HG03378 (cell line): ENCODE results near the gene HEG1.
"Not testable (repeated sequence)": the region's sequence is repeated elsewhere in the genome, so short reads cannot be mapped to it uniquely, and the experiment has no call there.

Experiments used
- ATAC-seq: cut with Tn5 transposase; IDR thresholded peaks from one replicate; pipeline ENCODE4 v1.9.1; 2021; ENCODE audit warnings: mild to moderate bottlenecking, moderate library complexity; ENCODE audit not compliant: unreplicated experiment

Gene HEG1

GRCh38 chr3:125055913-125056745 lies at the start of gene HEG1:
HEG1 (minus strand) TSS chr3:125055997; CDS start chr3:125055890, 107 bp downstream.
- no peak for ATAC-seq

- ATAC-seq, result no peak
These were observed 49.3 kb upstream of the HEG1 start for GRCh38 chr3:125105116-125105515.

GRCh38 chr3:125104639-125105038 lies 48.8 kb upstream of the HEG1 start:
- no peak for ATAC-seq

- ATAC-seq, result no peak
These were observed 47.6 kb upstream of the HEG1 start for GRCh38 chr3:125103406-125103805.

GRCh38 chr3:125102470-125102869 lies 46.7 kb upstream of the HEG1 start:
- no peak for ATAC-seq

GRCh38 chr3:125098611-125099291 lies 43.0 kb upstream of the HEG1 start:
- ATAC-seq, result no peak

GRCh38 chr3:125090649-125091048 lies 34.9 kb upstream of the HEG1 start:
- ATAC-seq, result no peak

GRCh38 chr3:125087768-125088391 lies 32.1 kb upstream of the HEG1 start:
- no peak for ATAC-seq

- no peak for ATAC-seq
These were observed 29.4 kb upstream of the HEG1 start for GRCh38 chr3:125085166-125085565.

GRCh38 chr3:125083776-125084175 lies 28.0 kb upstream of the HEG1 start:
- ATAC-seq, result no peak

- ATAC-seq, result not testable (repeated sequence)
These were observed 26.5 kb upstream of the HEG1 start for GRCh38 chr3:125082339-125082738.

GRCh38 chr3:125080077-125080476 lies 24.3 kb upstream of the HEG1 start:
- ATAC-seq, result no peak

- ATAC-seq, result no peak
These were observed 23.9 kb upstream of the HEG1 start for GRCh38 chr3:125079675-125080045.

- no peak for ATAC-seq
These were observed 23.3 kb upstream of the HEG1 start for GRCh38 chr3:125078951-125079674.

GRCh38 chr3:125077864-125078263 lies 22.1 kb upstream of the HEG1 start:
- no peak for ATAC-seq

- ATAC-seq, result no peak
These were observed 20.7 kb upstream of the HEG1 start for GRCh38 chr3:125076464-125076863.

GRCh38 chr3:125075738-125076137 lies 19.9 kb upstream of the HEG1 start:
- ATAC-seq, result no peak

- ATAC-seq, result no peak
These were observed 17.7 kb upstream of the HEG1 start for GRCh38 chr3:125073390-125073905.

- ATAC-seq, result no peak
These were observed 17.1 kb upstream of the HEG1 start for GRCh38 chr3:125072749-125073389.

GRCh38 chr3:125072301-125072700 lies 16.5 kb upstream of the HEG1 start:
- no peak for ATAC-seq
